CD4-positive, alpha-beta T cell (primary cell): ENCODE results near the gene ZNF483. TPM values are rescaled to one million over a fixed set of nuclear protein-coding genes. Genes with fewer than 3 reads are reported as not detected.
"Not testable (repeated sequence)": the region's sequence is repeated elsewhere in the genome, so short reads cannot be mapped to it uniquely, and the experiment has no call there.

Experiments
- ATAC-seq: fragments of 200-7000 bp; cut with Tn5 transposase; one replicate; pipeline ENCODE4 v1.10.0; 2022; ENCODE audit warnings: mild to moderate bottlenecking; ENCODE audit not compliant: poor library complexity
- CTCF ChIA-PET: fragments of 350-600 bp; sonication (Branson Sonifier 250); formaldehyde crosslinking; loops from one replicate; lab custom pipeline; 2021; ENCODE audit warnings: antibody characterized with exemption, inconsistent platforms; lab: Charles Lee
- POLR2A ChIA-PET: fragments of 350-600 bp; sonication (Branson Sonifier 250); formaldehyde crosslinking; loops from one replicate; lab custom pipeline; 2021; ENCODE audit warnings: antibody characterized with exemption, inconsistent platforms; lab: Charles Lee
- DNase-seq, 14 experiments: peaks; one replicate each; pipeline ENCODE4 v3.0.0-alpha.2; 2013 to 2020; ENCODE audit warnings: mixed read lengths in 2 of 14
- H3K27ac ChIP-seq, 2 donors: one replicate each; pipeline versions ENCODE4 v1.5.1 to v1.7.0; 2013; ENCODE audit warnings: low read length in 2 of 2, low read depth in 1 of 2, mild to moderate bottlenecking in 1 of 2
- H3K27me3 ChIP-seq, 2 experiments: 1 replicate in 1 of 2; 2 replicates in 1 of 2; pipeline versions ENCODE4 v1.6.1 to v1.7.0; 2013; ENCODE audit warnings: low read length in 2 of 2, control low read depth in 1 of 2, mild to moderate bottlenecking in 1 of 2, moderate library complexity in 1 of 2; ENCODE audit not compliant: insufficient read depth in 2 of 2, control insufficient read depth in 1 of 2
- H3K36me3 ChIP-seq: one replicate; pipeline ENCODE4 v1.6.1; 2013; ENCODE audit warnings: low read length, control low read depth; ENCODE audit not compliant: insufficient read depth
- H3K4me1 ChIP-seq: one replicate; pipeline ENCODE4 v1.6.1; 2013; ENCODE audit warnings: low read length, control low read depth; ENCODE audit not compliant: insufficient read depth
- H3K4me3 ChIP-seq: one replicate; pipeline ENCODE4 v1.5.1; 2013; ENCODE audit warnings: mild to moderate bottlenecking, low read length, moderate library complexity
- H3K9me3 ChIP-seq, 2 experiments: 1 replicate in 1 of 2; 2 replicates in 1 of 2; pipeline versions ENCODE4 v1.6.1 to v1.7.0; 2013; ENCODE audit warnings: low read length in 2 of 2, mild to moderate bottlenecking in 2 of 2, control low read depth in 1 of 2, moderate library complexity in 1 of 2; ENCODE audit not compliant: control insufficient read depth in 1 of 2, insufficient read depth in 1 of 2
- H3K27ac Mint-ChIP-seq: one replicate; pipeline ENCODE4 v1.8.0; 2020; ENCODE audit warnings: mixed read lengths
- H3K27me3 Mint-ChIP-seq: one replicate; pipeline ENCODE4 v1.8.0; 2021; ENCODE audit warnings: mixed read lengths
- H3K36me3 Mint-ChIP-seq: one replicate; pipeline ENCODE4 v1.8.0; 2021; ENCODE audit warnings: low read depth, mixed read lengths
- H3K4me1 Mint-ChIP-seq: one replicate; pipeline ENCODE4 v1.8.0; 2021; ENCODE audit warnings: low read depth, mixed read lengths
- H3K4me3 Mint-ChIP-seq: one replicate; pipeline ENCODE4 v1.8.0; 2020; ENCODE audit warnings: mild to moderate bottlenecking, mixed read lengths
- H3K9me3 Mint-ChIP-seq: one replicate; pipeline ENCODE4 v1.8.0; 2020; ENCODE audit warnings: mixed read lengths
- CTCF ChIP-seq: fragments of 200-600 bp; IDR thresholded peaks from one replicate; pipeline ENCODE4 v1.8.0; 2022; ENCODE audit warnings: antibody characterized with exemption, mild to moderate bottlenecking
- intact Hi-C, 2 experiments: fragments of 100-400 bp; cut with DNase I in 1 of 2; cut with micrococcal nuclease in 1 of 2; formaldehyde crosslinking; loops; one replicate each; pipeline versions ENCODE4 v1.15.1 to v1.9.0; 2023 to 2025; cut with DNase I, micrococcal nuclease
- total RNA-seq, 174 experiments: library from RNA in 2 of 174; stranded (reverse) in 2 of 174; gene quantifications; one replicate each; pipeline ENCODE4 v1.2.3 and lab custom pipeline; 2021 to 2026

The ZNF483 gene
- total RNA-seq, 2 experiments from 2014 or later, result 28.5 to 32.9 TPM

DNA sequence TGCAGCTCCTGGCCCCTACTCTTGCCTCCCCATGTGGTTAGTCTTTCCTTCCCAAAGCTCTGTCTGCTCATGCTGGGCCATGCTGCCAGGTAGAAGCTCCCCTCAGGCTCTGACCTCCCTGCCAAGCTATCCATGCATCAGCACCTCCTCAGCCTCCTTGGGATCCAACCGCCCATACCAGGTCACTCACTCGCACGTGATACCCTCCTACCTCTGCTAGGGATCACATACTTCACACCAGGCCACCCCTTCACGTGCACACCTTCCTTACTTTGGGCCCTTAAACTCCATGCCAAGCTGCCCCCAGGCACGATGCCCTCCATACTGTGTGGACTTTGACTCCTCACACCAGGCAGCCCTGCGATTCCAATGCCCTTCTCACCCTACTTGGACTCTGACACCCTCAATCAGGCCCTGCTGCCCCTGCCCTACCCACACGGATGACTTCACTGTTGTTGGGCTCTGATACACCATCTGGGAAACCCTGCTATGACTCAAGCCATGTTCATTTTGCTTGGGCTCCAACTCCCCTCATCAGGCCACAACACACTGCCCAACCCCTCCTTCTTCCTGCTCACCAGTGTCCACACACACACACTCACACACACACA lies 34.1 kb downstream of the ZNF483 start:
- no peaks in the 10 kb centered on the region for H3K36me3 ChIP-seq
- ATAC-seq (no peak), DNase-seq (no peak)
- H3K27ac ChIP-seq, result no peak overlapping the region
- H3K4me3 ChIP-seq, result no peak overlapping the region
- TF ChIP-seq CTCF, result no peak
- ChIA-PET POLR2A (no interaction called here), CTCF (no interaction called here)
- Mint-ChIP-seq H3K27ac (no peak overlapping the region), H3K27me3 (no peaks in the 10 kb centered on the region), H3K4me1 (no peaks in the 10 kb centered on the region), H3K4me3 (no peak overlapping the region), H3K9me3 (peaks cover 19% of the 10 kb centered on the region), H3K36me3 (peaks cover 66% of the 10 kb centered on the region)
- no peaks in the 10 kb centered on the region for H3K27me3 ChIP-seq
- H3K4me1 ChIP-seq, result no peaks in the 10 kb centered on the region
- peaks cover 27 to 55% of the 10 kb centered on the region in 2 experiments for H3K9me3 ChIP-seq
- intact Hi-C loops, result no loop called here

DNA sequence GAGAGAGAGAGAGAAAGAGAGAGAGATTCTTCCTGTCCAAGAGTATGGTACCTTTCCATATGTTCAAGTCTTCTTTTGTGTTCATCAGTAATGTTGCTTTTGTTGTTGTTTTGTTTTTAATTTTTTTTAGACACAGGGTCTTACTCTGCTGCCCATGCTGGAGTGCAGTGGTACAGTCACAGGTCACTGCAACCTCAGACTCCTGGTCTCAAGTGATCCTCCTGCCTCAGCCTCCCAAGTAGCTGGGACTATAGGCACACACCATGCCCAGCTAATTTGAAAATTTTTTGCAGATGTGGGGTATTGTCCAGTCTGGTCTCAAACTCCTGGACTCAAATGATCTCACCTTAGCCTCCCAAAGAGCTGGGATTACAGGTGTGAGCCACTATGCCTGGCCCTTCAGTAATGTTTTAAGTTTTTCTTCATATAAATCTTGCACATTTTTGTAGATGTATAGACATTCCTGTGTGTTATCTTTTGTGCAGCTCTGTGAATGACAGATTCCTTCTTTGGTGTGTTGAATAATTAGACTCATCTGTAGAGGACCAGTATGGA lies 36.3 kb downstream of the ZNF483 start:
- intact Hi-C loops, result no loop called here
- Histone ChIP-seq H3K27ac (no peak overlapping the region), H3K36me3 (no peaks in the 10 kb centered on the region), H3K27me3 (no peaks in the 10 kb centered on the region), H3K4me1 (no peaks in the 10 kb centered on the region), H3K4me3 (no peak overlapping the region), H3K9me3 (peaks cover 6 to 65% of the 10 kb centered on the region in 2 experiments)
- Mint-ChIP-seq H3K36me3 (peaks cover 54% of the 10 kb centered on the region), H3K27ac (no peak overlapping the region), H3K9me3 (peaks cover 15% of the 10 kb centered on the region), H3K27me3 (no peaks in the 10 kb centered on the region), H3K4me3 (no peak overlapping the region), H3K4me1 (no peaks in the 10 kb centered on the region)
- no peak for TF ChIP-seq CTCF
- ATAC-seq, result no peak
- no peak for DNase-seq
- ChIA-PET CTCF (no interaction called here), POLR2A (no interaction called here)

- Mint-ChIP-seq H3K27me3 (no peaks in the 10 kb centered on the region), H3K4me3 (no peak overlapping the region), H3K4me1 (no peaks in the 10 kb centered on the region), H3K36me3 (peaks cover 63% of the 10 kb centered on the region), H3K9me3 (peaks cover 28% of the 10 kb centered on the region), H3K27ac (no peak overlapping the region)
- H3K4me3 ChIP-seq, result no peak overlapping the region
- intact Hi-C loops, result no loop called here
- no peak overlapping the region for H3K27ac ChIP-seq
- no peaks in the 10 kb centered on the region for H3K27me3 ChIP-seq
- DNase-seq (no peak), ATAC-seq (no peak)
- ChIA-PET POLR2A (no interaction called here), CTCF (no interaction called here)
- no peak for TF ChIP-seq CTCF
- H3K36me3 ChIP-seq, result no peaks in the 10 kb centered on the region
- no peaks in the 10 kb centered on the region for H3K4me1 ChIP-seq
- H3K9me3 ChIP-seq, result peaks cover 23 to 60% of the 10 kb centered on the region in 2 experiments
These were observed 41.3 kb downstream of the ZNF483 start for GRCh38 chr9:111566234-111566633.

DNA sequence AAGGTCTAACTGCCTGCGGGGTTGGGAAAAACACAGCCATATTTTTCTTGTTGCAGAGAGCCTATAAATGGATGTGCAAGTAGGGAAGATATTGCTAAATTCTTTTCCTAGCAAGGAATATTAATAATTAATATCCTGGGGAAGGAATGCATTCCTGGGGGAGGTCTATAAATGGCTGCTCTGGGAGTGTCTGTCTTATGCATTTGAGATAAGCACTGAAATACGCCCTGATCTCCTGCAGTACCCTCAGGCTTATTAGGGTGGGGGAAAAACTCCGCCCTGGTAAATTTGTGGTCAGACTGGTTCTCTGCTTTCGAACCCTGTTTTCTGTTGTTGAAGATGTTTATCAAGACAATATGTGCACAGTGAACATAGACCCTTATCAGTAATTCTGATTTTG lies 43.1 kb downstream of the ZNF483 start:
- H3K9me3 ChIP-seq, result peaks cover 23 to 49% of the 10 kb centered on the region in 2 experiments
- ATAC-seq, H3K36me3 ChIP-seq, CTCF ChIA-PET, H3K4me1 ChIP-seq, DNase-seq, POLR2A ChIA-PET, H3K27me3 Mint-ChIP-seq, H3K4me3 ChIP-seq, H3K4me3 Mint-ChIP-seq, intact Hi-C loops, H3K27me3 ChIP-seq, H3K4me1 Mint-ChIP-seq, H3K27ac ChIP-seq, H3K27ac Mint-ChIP-seq: not testable (repeated sequence)
- Mint-ChIP-seq H3K9me3 (peaks cover 26% of the 10 kb centered on the region), H3K36me3 (peaks cover 52% of the 10 kb centered on the region)
